Hindlimb muscle (tissue), 1 donor: ENCODE data around the gene DGKD. TPM values are rescaled to one million over a fixed set of nuclear protein-coding genes. Genes with fewer than 3 reads are reported as not detected.

Source experiments
- DNase-seq: peaks from one replicate; pipeline ENCODE4 v3.0.0-alpha.2; 2013
- polyA plus RNA-seq: library from polyadenylated mRNA; unstranded; fragments of 120-200 nt; gene quantifications from one replicate; pipeline ENCODE4 v1.2.1, GENCODE V29; 2013; ENCODE audit not compliant: insufficient read length

Gene DGKD
- polyA plus RNA-seq, 1 donor = 26.1 TPM

- no peak for DNase-seq
These were observed 60.0 kb downstream of the DGKD start for GRCh38 chr2:233414273-233414654.

GRCh38 chr2:233414777-233415570, 60.7 kb downstream of the DGKD start:
- DNase-seq = no peak

GRCh38 chr2:233416199-233416598, 61.9 kb downstream of the DGKD start:
- no peak for DNase-seq

GRCh38 chr2:233416706-233417105, 62.4 kb downstream of the DGKD start:
- no peak for DNase-seq

GRCh38 chr2:233417282-233417681, 63.0 kb downstream of the DGKD start:
- no peak for DNase-seq

GRCh38 chr2:233418052-233418760, 63.9 kb downstream of the DGKD start:
- no peak for DNase-seq

GRCh38 chr2:233418761-233419546, 64.7 kb downstream of the DGKD start:
- peak; percentile 68 for DNase-seq

- peak; percentile 37 for DNase-seq
These were observed 65.5 kb downstream of the DGKD start for GRCh38 chr2:233419602-233420391.

- no peak for DNase-seq
These were observed 67.0 kb downstream of the DGKD start for GRCh38 chr2:233421091-233421816.

GRCh38 chr2:233422050-233422639, 67.9 kb downstream of the DGKD start:
- no peak for DNase-seq

GRCh38 chr2:233422649-233423551, 68.6 kb downstream of the DGKD start:
- DNase-seq = no peak

GRCh38 chr2:233423552-233423860, 69.2 kb downstream of the DGKD start:
- no peak for DNase-seq

GRCh38 chr2:233424154-233424951, 70.1 kb downstream of the DGKD start:
- no peak for DNase-seq

GRCh38 chr2:233426619-233427342, 72.5 kb downstream of the DGKD start:
- DNase-seq = no peak

- DNase-seq = no peak
These were observed 73.7 kb downstream of the DGKD start for GRCh38 chr2:233428008-233428407.

GRCh38 chr2:233428438-233428837, 74.1 kb downstream of the DGKD start:
- no peak for DNase-seq

GRCh38 chr2:233429175-233429897, 75.0 kb downstream of the DGKD start:
- DNase-seq = no peak

- no peak for DNase-seq
These were observed 75.8 kb downstream of the DGKD start for GRCh38 chr2:233430081-233430480.
